ENCODE data around the gene UBE2J2. TPM values are rescaled to one million over a fixed set of nuclear protein-coding genes. Genes with fewer than 3 reads are reported as not detected.
A peak's percentile ranks its signal among the peaks of the same experiment; 100 is the strongest.

The UBE2J2 gene
- total and polyA plus RNA-seq, 2 donors (not counting 3 experiments of a cell fraction or from before 2014, with no cell fraction given): 60.7 to 80.7 TPM

GRCh38 chr1:1299686-1300351 is 26.2 kb upstream of the UBE2J2 start:
- Histone ChIP-seq H4K20me1 (replicated peaks; ENCODE audit: control insufficient read depth, extremely low read depth, insufficient read depth, low read length) (no peaks in the 10 kb centered on the region), H3K9me3 (replicated peaks; ENCODE audit: control insufficient read depth, insufficient read depth, low read length) (no peaks in the 10 kb centered on the region), H3K4me2 (ENCODE audit: insufficient read depth, low read length) (no peak overlapping the region), H3K4me3 (replicated peaks in 1 of 3; ENCODE audit: insufficient read depth in 1 of 3, low read depth in 1 of 3, low read length in 3 of 3) (no peak overlapping the region), H3K9me1 (replicated peaks; ENCODE audit: control insufficient read depth, extremely low read depth, insufficient read depth, low read length) (no peaks in the 10 kb centered on the region), H3K79me2 (ENCODE audit: control insufficient read depth, insufficient read depth, low read length) (no peaks in the 10 kb centered on the region), H3K9ac (replicated peaks; ENCODE audit: extremely low read depth, insufficient read depth, low read length) (no peak overlapping the region), H3K4me1 (ENCODE audit: control insufficient read depth, extremely low read depth, insufficient read depth, low read length) (no peaks in the 10 kb centered on the region), H3K36me3 (ENCODE audit: control insufficient read depth in 2 of 2, extremely low read depth in 1 of 2, insufficient read depth in 2 of 2, low read length in 2 of 2) (no peaks in the 10 kb centered on the region), H2AFZ (ENCODE audit: low read depth, low read length) (no peak overlapping the region), H3K27ac (ENCODE audit: insufficient read depth, low read depth, low read length) (no peak overlapping the region), H3K27me3 (ENCODE audit: control insufficient read depth in 2 of 2, insufficient read depth in 2 of 2, low read length in 2 of 2) (no peaks in the 10 kb centered on the region)
- ChIA-PET POLR2A (no interaction called here), CTCF (no interaction called here)
- TF ChIP-seq MAX (IDR thresholded peaks at IDR 0.05; ENCODE audit: insufficient read depth, insufficient read length): no peak
- TF ChIP-seq CTCF (IDR thresholded peaks at IDR 0.05; ENCODE audit: extremely low read depth in 1 of 2, insufficient read depth in 1 of 2, low read depth in 1 of 2, low read length in 2 of 2): peak in 1 of 2 donors; percentile 20
- intact Hi-C loops (cut with micrococcal nuclease) (no loop called here), dilution Hi-C loops (cut with MboI; ENCODE audit: extremely low pct_ligation_motif_present, low sequenced_read_pairs) (no loop called here)
- FAIRE-seq (no peak), DNase-seq (ENCODE audit: low read depth, low spot score) (no peak)
- BruUV-seq (replicated peaks): no TSS peak

- peak; percentile 19 for DNase-seq (ENCODE audit: low read depth, low spot score)
Observed at GRCh38 chr1:1298861-1299685, 25.4 kb upstream of the UBE2J2 start.

More at GRCh38 chr1:1298861-1299685, 25.4 kb upstream of the UBE2J2 start:
- CTCF ChIA-PET: no interaction called here
- H3K36me3 ChIP-seq (ENCODE audit: control insufficient read depth in 2 of 2, extremely low read depth in 1 of 2, insufficient read depth in 2 of 2, low read length in 2 of 2): no peaks in the 10 kb centered on the region
- no peak for FAIRE-seq
- no peak overlapping the region for H3K4me3 ChIP-seq (replicated peaks in 1 of 3; ENCODE audit: insufficient read depth in 1 of 3, low read depth in 1 of 3, low read length in 3 of 3)
- TF ChIP-seq JUN (IDR thresholded peaks at IDR 0.05; ENCODE audit: borderline replicate concordance, insufficient read depth, insufficient read length, low read depth) (no peak), POLR2A (IDR thresholded peaks at IDR 0.05; ENCODE audit: low read depth, low read length) (no peak), MAX (IDR thresholded peaks at IDR 0.05; ENCODE audit: insufficient read depth, insufficient read length) (no peak), FOS (IDR thresholded peaks at IDR 0.05; ENCODE audit: borderline replicate concordance, insufficient read depth, low read length) (no peak), MYC (IDR thresholded peaks at IDR 0.05; ENCODE audit: low read depth, low read length) (no peak), EZH2 (IDR thresholded peaks at IDR 0.05; ENCODE audit: borderline replicate concordance, low read depth, low read length, severe bottlenecking) (no peak), POLR2AphosphoS5 (IDR thresholded peaks at IDR 0.05; ENCODE audit: insufficient read depth, low read depth, low read length) (no peak), GATA2 (IDR thresholded peaks at IDR 0.05; ENCODE audit: insufficient read depth, insufficient read length, low read depth, low read length) (no peak), CTCF (IDR thresholded peaks at IDR 0.05; ENCODE audit: extremely low read depth in 1 of 2, insufficient read depth in 1 of 2, low read depth in 1 of 2, low read length in 2 of 2) (no peak)
- no peak overlapping the region for H3K9ac ChIP-seq (replicated peaks; ENCODE audit: extremely low read depth, insufficient read depth, low read length)
- H3K9me3 ChIP-seq (replicated peaks; ENCODE audit: control insufficient read depth, insufficient read depth, low read length): no peaks in the 10 kb centered on the region
- H3K79me2 ChIP-seq (ENCODE audit: control insufficient read depth, insufficient read depth, low read length): no peaks in the 10 kb centered on the region
- intact Hi-C loops (cut with micrococcal nuclease) (no loop called here), dilution Hi-C loops (cut with MboI; ENCODE audit: extremely low pct_ligation_motif_present, low sequenced_read_pairs) (no loop called here)
- H2AFZ ChIP-seq (ENCODE audit: low read depth, low read length): no peak overlapping the region
- POLR2A ChIA-PET: no interaction called here
- no peaks in the 10 kb centered on the region for H3K27me3 ChIP-seq (ENCODE audit: control insufficient read depth in 2 of 2, insufficient read depth in 2 of 2, low read length in 2 of 2)
- no peaks in the 10 kb centered on the region for H3K4me1 ChIP-seq (ENCODE audit: control insufficient read depth, extremely low read depth, insufficient read depth, low read length)
- BruUV-seq (replicated peaks): no TSS peak
- no peak overlapping the region for H3K4me2 ChIP-seq (ENCODE audit: insufficient read depth, low read length)
- H3K27ac ChIP-seq (ENCODE audit: insufficient read depth, low read depth, low read length): no peak overlapping the region
- no peaks in the 10 kb centered on the region for H3K9me1 ChIP-seq (replicated peaks; ENCODE audit: control insufficient read depth, extremely low read depth, insufficient read depth, low read length)
- no peaks in the 10 kb centered on the region for H4K20me1 ChIP-seq (replicated peaks; ENCODE audit: control insufficient read depth, extremely low read depth, insufficient read depth, low read length)
